Vagina (tissue), 2 donors: ENCODE data around the gene APBB1. TPM values are rescaled to one million over a fixed set of nuclear protein-coding genes. Genes with fewer than 3 reads are reported as not detected.

Experiments used
- DNase-seq, 2 donors: peaks; one replicate each; pipeline ENCODE4 v3.0.0-alpha.2; 2017; ENCODE audit errors: extremely low spot score in 2 of 2
- H3K27ac ChIP-seq: fragments of 200-600 bp; sonication (generic); one replicate; pipeline ENCODE4 v1.5.1; 2019
- H3K27me3 ChIP-seq: fragments of 200-600 bp; sonication (generic); one replicate; pipeline ENCODE4 v1.5.1; 2019
- H3K36me3 ChIP-seq, 2 donors: fragments of 200-600 bp; sonication (generic); one replicate each; pipeline ENCODE4 v1.5.1; 2017 to 2019
- H3K4me1 ChIP-seq: fragments of 200-600 bp; sonication (generic); one replicate; pipeline ENCODE4 v1.5.1; 2019
- H3K4me3 ChIP-seq, 2 donors: fragments of 200-600 bp; sonication (generic); 1 replicate in 1 of 2; 2 replicates in 1 of 2; pipeline ENCODE4 v1.5.1; 2016 to 2019
- H3K9me3 ChIP-seq: fragments of 200-600 bp; sonication (generic); one replicate; pipeline ENCODE4 v1.5.1; 2019
- CTCF ChIP-seq, 3 experiments: fragments of 450-650 bp in 2 of 3; fragments of 200-600 bp in 1 of 3; sonication (generic) in 1 of 3; IDR thresholded peaks; one replicate each; pipeline ENCODE4 v1.5.1; 2017 to 2019; ENCODE audit warnings: antibody characterized with exemption in 3 of 3, mild to moderate bottlenecking in 2 of 3, moderate library complexity in 2 of 3
- POLR2A ChIP-seq, 2 donors: fragments of 450-650 bp; IDR thresholded peaks; one replicate each; pipeline ENCODE4 v1.6.1; 2017; ENCODE audit warnings: antibody characterized with exemption in 2 of 2, mild to moderate bottlenecking in 2 of 2, moderate library complexity in 2 of 2
- POLR2AphosphoS5 ChIP-seq, 2 donors: sonication (generic); formaldehyde crosslinking; IDR thresholded peaks; one replicate each; pipeline ENCODE4 v1.9.0; 2017; ENCODE audit warnings: antibody characterized with exemption in 2 of 2, mild to moderate bottlenecking in 2 of 2, low read depth in 1 of 2; ENCODE audit not compliant: insufficient read depth in 1 of 2
- intact Hi-C: fragments of 100-400 bp; cut with DNase I; formaldehyde crosslinking; loops from one replicate; pipeline ENCODE4 v1.15.1; 2023
- total RNA-seq: library from RNA; depleted of rRNA; stranded (reverse); fragments of >200 nt; gene quantifications from one replicate; pipeline ENCODE4 v1.2.3, GENCODE V29; 2016

APBB1 gene
- total RNA-seq, 1 donor from 2014 or later = 59.7 TPM

DNA sequence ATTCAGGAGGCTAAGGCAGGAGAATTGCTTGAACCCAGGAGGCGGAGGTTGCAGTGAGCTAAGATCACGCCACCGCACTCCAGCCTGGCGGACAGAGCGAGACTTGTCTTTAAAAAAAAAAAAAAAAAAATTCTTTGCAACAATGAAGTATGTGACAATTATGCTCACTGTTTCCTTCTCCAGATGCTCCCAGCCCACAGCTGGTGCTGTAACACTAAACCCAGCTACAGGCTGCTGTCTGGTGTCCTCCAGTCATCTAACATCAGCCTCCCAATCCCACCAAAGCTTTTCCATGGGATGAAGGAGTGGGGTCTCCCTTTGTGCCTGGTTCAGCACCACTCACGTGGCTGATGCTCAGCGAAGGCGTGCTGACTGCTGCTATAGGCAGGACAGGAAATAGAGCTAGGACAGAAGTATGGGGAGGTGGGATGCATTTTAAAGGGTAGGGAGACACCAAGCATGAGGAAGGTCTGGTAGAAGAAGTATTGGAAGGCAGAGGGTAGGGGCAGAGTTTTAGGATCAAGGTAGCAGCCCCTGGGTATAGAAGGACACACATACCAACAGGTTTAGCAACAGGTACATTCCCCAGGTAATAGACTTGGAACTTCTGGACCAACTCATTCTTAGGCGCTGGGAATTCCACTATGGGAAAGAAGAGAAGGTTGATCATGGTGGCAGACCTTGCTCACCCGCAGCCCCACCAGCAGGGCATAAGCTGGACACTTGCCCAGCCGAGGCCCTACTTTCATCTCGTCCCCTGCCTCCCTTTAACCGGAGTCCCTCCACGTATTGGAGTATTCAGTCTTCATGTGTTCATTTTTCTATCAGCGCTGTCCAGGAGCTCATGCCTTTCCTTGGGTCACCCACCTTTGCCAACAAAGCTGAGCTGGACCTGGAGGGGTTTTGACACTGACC is 18.2 kb downstream of the APBB1 start:
- Histone ChIP-seq H3K9me3 (no peaks in the 10 kb centered on the region), H3K4me1 (peaks cover 16% of the 10 kb centered on the region), H3K27ac (no peak overlapping the region), H3K27me3 (no peaks in the 10 kb centered on the region), H3K4me3 (no peak overlapping the region), H3K36me3 (peaks cover 0 to 15% of the 10 kb centered on the region in 2 donors)
- TF ChIP-seq POLR2AphosphoS5 (IDR thresholded peaks at IDR 0.05; ENCODE audit: insufficient read depth in 1 of 2, low read depth in 1 of 2) (no peak), CTCF (IDR thresholded peaks at IDR 0.05) (no peak), POLR2A (IDR thresholded peaks at IDR 0.05) (no peak)
- intact Hi-C loops = no loop called here
- no peak for DNase-seq

GRCh38 chr11:6397636-6398035 is 21.3 kb downstream of the APBB1 start:
- DNase-seq = no peak
- intact Hi-C loops = loop anchor here (2.0 kb wide), 1 partner anchor 15 kb away; no protein-coding TSS in a partner anchor
- no peak overlapping the region for H3K27ac ChIP-seq
- no peaks in the 10 kb centered on the region for H3K27me3 ChIP-seq
- H3K4me3 ChIP-seq = no peak overlapping the region
- no peak for TF ChIP-seq POLR2AphosphoS5 (IDR thresholded peaks at IDR 0.05; ENCODE audit: insufficient read depth in 1 of 2, low read depth in 1 of 2)
- no peak for TF ChIP-seq POLR2A (IDR thresholded peaks at IDR 0.05)
- no peak for TF ChIP-seq CTCF (IDR thresholded peaks at IDR 0.05)
- peaks cover 0 to 30% of the 10 kb centered on the region in 2 donors for H3K36me3 ChIP-seq
- no peaks in the 10 kb centered on the region for H3K9me3 ChIP-seq
- H3K4me1 ChIP-seq = peaks cover 8% of the 10 kb centered on the region

DNA sequence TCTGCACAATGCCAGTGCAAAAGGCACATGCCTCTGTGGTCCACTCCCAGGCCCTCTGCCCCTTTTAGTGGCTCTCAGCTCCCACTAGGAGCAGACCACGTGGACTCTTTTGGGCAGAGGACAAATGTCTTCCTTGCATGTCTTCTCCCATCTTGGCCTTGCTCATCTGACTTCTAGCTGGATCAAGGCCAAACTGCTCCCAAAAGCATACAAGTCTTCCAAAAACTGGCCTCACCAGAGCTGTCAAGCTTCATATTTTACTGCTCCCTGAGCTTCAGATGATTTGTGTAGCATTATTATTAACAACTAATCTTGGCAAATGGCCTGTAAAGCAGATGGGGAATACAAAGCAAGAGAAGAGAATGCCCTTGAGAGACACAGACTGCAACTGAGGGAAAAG is 21.7 kb downstream of the APBB1 start:
- Histone ChIP-seq H3K27ac (no peak overlapping the region), H3K9me3 (no peaks in the 10 kb centered on the region), H3K4me3 (no peak overlapping the region), H3K36me3 (peaks cover 0 to 30% of the 10 kb centered on the region in 2 donors), H3K27me3 (no peaks in the 10 kb centered on the region), H3K4me1 (peaks cover 8% of the 10 kb centered on the region)
- no peak for TF ChIP-seq POLR2AphosphoS5 (IDR thresholded peaks at IDR 0.05; ENCODE audit: insufficient read depth in 1 of 2, low read depth in 1 of 2)
- no peak for TF ChIP-seq CTCF (IDR thresholded peaks at IDR 0.05)
- no peak for TF ChIP-seq POLR2A (IDR thresholded peaks at IDR 0.05)
- intact Hi-C loops = loop anchor here (2.0 kb wide), 1 partner anchor 16 kb away; no protein-coding TSS in a partner anchor
- no peak for DNase-seq

DNA sequence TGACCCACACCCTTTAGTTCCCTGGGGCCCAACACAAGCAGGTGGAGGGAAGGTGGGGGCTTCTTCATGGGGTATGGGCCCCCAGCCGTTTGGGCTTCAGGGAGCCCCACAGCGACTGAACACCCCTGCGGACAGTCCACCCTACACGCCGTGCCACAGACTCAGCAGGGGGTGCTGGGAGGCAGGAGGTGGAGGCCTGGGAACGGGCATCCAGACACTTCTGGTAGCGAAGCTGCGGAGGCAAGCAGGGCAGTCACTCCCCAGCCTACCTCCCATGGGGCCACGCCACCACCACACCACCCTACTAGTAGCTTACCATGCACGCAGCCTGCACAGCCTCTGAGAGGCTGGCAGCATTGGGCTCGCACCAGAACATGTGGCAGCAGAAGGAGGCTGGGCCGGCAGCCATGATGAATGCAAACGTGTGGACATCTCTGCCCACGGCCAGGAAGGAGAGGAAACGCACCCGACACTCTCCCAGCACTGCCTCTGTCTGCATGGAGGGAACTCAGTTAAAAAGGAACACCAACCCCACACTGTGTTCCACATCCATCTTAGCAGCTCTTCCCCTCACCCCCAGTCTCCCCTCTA is 23.3 kb downstream of the APBB1 start:
- TF ChIP-seq POLR2AphosphoS5 (IDR thresholded peaks at IDR 0.05; ENCODE audit: insufficient read depth in 1 of 2, low read depth in 1 of 2) (no peak), POLR2A (IDR thresholded peaks at IDR 0.05) (no peak), CTCF (IDR thresholded peaks at IDR 0.05) (no peak)
- intact Hi-C loops = loop anchor here (2.0 kb wide), 1 partner anchor 17 kb away; no protein-coding TSS in a partner anchor

More for the DNA sequence above, 23.3 kb downstream of the APBB1 start:
- peaks cover 23% of the 10 kb centered on the region for H3K4me1 ChIP-seq
- no peak for DNase-seq
- H3K27ac ChIP-seq = no peak overlapping the region
- H3K36me3 ChIP-seq = peaks cover 0 to 24% of the 10 kb centered on the region in 2 donors
- H3K4me3 ChIP-seq = no peak overlapping the region
- no peaks in the 10 kb centered on the region for H3K27me3 ChIP-seq
- H3K9me3 ChIP-seq = no peaks in the 10 kb centered on the region
